ENCODE measurements around the gene HTR3A.

The HTR3A gene

DNA sequence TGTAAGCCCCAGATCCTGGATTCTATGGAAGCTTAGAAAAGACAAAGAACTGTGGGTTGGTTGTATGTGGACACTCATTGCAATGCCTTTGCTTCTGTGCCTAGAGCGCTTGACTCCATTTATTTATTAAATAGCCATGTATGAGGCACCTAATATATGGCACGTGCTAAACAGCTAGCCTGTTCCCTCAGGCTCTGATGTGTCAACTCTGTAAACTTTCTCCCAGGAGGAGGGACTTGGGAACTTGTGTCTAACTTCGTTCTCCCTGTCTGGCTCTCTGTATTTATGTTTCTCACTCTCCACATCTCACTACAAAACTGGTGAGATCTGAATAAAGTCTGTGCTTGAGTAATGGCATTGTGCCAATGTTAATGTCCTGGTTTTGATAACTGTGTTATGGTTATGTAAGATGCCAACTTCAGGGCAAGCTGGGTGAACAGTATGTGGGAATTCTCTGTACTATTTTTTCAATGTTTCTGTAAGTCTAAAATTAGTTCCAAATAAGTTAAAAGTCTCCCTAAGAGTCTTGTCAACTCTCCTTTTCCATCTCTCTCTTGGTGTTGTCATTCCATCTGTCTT is 50.5 kb downstream of the HTR3A start:
- no peak for DNase-seq

DNA sequence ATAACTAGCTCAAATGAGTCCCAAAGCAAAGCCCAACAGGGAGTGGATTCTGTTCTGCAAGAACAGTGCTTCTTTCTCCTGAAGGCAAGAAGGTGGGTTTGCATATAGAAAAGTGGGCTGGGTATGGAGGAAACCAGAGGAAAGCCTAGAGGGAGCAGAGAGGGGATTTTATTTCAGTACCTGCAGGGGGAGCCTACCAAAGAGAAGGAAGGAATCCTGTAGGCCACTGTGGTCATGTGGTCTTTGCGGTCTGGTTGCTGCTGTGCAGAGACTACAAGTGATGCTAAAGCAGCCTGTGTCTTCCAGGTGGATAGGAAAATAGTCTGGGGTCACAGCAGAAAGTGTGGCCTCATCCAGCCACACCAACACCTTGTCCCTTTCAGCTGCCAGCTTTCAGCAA is 51.4 kb downstream of the HTR3A start:
- no peak for DNase-seq

DNA sequence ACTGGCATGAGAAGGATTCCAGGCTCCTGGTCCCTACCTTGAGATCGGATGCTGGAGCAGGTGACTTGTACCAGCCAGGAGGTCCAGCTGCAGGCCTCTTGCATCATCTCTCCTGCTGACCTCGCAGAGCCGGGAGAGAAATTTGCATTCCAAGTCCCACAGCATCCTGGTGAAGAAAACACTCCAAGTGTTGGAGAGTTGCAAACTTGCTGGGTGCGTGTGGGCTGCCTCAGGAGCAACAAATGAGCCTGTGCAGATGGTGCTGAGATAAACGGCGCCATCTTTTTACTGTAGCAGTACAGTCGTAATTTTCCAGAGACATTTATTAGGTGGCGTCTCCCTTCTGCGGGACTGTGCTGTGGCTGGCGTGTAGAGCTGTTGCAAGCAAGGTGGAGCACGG is 52.5 kb downstream of the HTR3A start:
- no peak for DNase-seq

DNA sequence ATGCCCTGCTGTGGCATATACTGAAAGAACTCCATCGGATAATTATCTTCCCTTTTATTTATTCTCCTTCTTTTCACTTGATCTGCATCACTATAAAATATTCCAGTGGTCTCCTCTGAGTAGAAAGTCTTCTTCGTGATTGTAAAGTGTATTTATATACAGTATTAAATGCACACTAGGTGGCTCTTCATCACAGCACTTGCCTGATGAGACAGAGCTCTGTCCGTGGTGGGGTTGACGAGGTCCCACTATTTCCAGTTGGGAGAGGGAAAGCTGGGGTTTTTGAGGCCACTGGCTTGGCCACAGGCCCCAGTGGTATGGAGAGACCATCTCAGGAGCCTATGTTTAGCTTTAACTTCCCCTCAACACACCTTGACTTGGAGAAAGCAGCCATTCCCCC is 53.0 kb downstream of the HTR3A start:
- no peak for DNase-seq

DNA sequence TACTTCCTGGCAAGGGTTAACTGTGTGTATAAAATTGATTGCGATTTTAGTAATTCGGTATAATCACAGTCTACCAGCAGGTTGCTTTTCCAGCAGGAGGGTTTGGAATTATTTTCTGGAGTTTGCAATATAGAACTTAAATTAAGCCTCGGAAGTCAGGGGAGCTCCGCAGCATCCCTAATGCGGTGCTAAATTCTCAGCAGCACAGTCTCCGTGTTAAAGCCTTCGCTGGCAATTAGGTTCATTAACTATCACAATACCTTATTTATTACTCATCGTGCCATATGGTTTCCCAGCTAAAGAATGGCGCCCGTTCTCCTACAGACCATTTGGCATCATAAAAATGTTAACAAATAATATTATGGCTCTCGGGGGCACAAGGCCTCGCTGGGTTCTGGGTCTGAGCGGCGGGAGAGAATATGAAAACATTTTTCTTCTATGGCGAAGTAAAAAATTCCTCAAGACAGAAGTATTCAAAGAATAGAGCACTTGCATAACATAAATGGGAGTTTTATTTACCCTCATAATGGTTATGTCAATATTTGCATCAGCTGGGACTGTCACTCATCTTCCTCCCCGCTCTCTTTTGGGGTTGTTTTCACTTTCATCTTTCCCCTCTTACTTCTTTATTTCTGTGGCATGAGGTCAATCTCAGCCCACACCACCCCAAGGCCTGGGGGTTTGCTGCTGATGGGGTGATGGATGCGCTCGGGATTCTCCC is 56.5 kb downstream of the HTR3A start:
- no peak for DNase-seq

DNA sequence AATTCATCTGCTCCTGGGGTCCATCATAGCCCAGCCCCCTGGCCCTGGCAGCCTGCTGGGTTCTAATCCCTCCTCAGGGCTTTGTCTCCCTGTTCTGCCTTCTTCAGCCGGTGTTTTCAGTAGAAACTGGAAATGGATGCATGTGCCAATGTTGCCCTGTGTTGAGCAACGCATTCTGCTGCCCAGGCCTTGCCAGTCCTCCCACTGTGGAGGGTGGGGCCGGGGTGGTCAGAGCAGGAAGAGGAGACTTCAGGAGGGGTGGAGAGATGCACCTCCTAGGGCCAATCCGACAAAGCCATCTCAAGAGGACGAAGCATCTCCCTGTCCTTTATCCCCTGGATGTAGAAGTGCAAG is 57.0 kb downstream of the HTR3A start:
- no peak for DNase-seq

DNA sequence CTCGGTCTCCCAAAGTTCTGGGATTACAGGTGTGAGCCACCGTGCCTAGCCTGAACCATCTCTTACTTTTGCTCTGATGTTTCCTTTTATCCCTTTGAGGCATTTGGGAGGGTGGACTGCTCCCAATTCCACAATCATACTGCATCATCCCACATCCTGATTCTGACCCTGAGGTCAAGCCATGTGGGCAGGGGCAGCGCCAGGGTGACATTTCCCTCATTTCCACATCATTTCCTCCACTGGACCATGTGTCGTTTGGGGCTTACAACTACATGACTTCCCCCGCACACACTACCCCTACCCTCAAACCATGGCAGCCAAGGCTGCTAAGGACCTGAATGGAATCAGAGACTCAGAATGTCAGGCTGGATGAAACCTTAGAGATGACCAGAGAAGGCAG is 58.2 kb downstream of the HTR3A start:
- DNase-seq: no peak

DNA sequence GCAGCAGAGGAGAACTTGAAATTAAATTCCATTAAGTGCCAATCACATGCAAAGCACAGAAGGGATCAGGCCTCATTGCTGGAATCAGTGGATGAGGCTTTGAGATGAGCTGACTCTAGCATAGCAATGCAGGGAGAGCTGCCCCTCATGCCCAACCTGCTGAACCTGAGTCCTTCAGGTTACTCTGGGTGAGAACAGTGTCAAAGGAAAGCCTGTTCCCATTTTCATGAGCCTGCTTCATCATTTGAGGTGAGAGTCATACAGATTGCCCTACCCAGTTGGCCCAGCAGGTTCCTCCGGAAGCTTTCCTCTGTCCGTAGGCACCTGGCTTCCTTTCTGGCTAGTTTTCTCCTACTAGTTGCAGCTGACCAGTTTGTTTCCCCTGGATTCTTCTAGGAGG is 58.7 kb downstream of the HTR3A start:
- DNase-seq: no peak

DNA sequence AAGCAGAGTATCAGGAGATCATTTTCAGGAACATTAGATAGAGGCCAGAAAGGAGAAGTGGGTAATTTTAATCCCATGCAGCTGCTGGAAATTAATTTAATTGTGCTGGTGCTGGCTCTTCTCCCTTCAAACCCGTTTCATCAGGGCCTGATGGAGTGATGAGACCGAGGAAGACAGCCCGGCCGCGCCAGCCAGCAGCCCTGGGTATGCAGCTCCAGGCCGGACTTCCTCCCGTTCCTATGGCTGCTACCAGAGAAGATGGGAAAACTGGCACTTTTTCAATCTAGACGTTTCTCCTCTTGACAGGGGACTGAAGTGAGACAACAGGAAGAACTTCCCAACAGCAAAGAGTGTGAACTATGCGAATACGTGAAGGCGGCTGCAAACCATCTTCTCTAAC is 60.0 kb downstream of the HTR3A start:
- DNase-seq: no peak

DNA sequence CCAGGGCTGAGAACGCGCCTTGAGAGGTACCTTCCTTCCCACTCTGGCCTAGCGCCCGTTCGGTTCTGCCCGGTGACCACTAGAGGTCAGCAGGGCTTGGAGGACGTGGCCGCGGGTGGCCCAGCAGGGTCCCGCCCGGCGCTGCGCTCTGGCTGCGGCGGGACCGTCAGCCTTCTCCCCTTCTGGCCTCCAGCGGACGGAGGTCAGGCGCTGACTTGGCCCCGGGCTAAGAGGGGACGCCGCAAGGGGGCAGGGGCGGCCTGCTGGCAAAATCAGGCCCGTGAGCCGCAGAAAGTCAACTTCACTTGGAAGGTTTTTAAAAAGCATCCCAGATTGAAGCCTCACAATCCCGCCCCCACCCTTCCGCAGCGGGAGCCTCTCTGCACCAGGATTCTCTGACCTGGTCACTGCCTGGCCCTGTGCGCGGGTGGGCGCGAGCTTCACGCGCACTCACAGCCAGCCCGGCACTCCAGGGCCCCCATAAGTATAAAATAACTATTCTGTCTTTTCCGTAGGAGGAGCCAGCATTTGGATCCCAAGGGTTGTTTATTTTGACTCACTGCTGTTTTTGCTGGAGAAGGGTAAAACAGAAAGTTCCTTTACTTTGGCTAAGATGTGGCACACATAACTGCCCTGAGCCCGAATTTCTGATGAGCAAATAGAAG is 61.4 kb downstream of the HTR3A start:
- peak; percentile 74 for DNase-seq

DNA sequence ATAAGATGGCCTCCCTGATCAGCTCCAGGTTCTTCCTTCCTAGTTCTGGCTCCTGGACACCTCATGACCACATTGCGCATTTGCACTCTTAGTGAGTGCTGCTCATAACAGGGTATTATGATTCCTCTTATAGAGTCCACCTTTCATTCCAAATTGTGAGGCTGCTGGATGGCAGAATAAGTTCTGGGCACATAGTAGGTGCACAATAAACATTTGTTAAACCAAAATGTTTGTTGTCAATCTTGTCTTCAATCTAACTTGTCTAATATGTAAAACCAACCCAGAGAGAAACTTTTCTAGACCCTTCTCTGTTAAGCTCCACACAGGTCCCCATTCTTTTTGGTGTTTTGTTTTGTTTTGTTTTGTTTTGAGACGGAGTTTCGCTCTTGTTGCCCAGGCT is 62.0 kb downstream of the HTR3A start:
- DNase-seq: no peak

DNA sequence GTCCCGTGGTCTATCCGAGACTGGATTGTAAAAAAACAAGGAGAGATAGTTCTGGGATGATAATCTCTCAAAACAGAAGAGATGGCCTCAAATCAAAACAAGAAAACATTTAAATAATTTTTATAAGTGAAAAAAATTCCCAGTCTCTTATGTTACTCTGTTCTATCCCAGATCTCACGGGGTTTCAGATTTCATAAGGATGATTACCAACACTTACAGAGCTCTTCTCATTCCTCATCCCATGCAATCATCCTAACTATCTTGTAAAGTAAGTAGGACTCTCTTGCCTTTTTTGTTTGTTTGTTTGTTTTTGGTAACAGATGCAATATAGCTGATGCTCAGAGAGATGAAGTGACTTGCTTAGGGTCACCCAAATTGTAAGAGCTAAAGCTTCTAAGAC is 64.6 kb downstream of the HTR3A start:
- no peak for DNase-seq

Measured in activated CD8-positive, alpha-beta memory T cell treated with anti-CD3 and anti-CD28 coated beads, Interleukin-2, amount 50 U/mL, for 48 hours (primary cell).